ENCODE data around the gene PTMA. TPM values are rescaled to one million over a fixed set of nuclear protein-coding genes. Genes with fewer than 3 reads are reported as not detected.

The PTMA gene
- total RNA-seq, 1 experiment from 2014 or later: 2,752 TPM

DNA sequence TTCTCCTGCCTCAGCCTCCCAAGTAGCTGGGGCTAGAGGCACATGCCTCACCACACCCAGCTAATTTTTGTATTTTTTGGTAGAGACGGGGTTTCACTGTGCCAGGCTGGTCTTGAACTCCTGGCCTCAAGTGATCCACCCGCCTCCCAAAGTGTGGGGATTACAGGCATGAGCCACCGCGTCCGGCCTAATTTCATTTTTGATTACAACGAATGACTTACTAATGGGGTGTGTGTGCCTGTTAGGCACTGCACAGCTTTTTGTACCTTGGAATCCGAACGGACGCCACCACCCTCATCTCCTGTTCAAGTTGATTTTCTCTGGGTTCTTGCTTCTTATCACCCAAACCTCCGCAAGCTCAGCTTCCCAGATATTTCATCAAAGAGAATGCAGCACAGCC is 17.2 kb downstream of the PTMA start:
- H3K9ac ChIP-seq (ENCODE audit: low read length): no peak overlapping the region
- no peak overlapping the region for H2AFZ ChIP-seq (ENCODE audit: low read depth, low read length, poor library complexity, severe bottlenecking)
- no peaks in the 10 kb centered on the region for H4K20me1 ChIP-seq (ENCODE audit: insufficient read depth)
- H3K9me2 ChIP-seq (ENCODE audit: insufficient read depth): no peaks in the 10 kb centered on the region
- no peak for DNase-seq (ENCODE audit: low read depth, low spot score)
- no peak for ATAC-seq
- no peak overlapping the region for H3K27ac ChIP-seq (ENCODE audit: low read depth, low read length)
- BruUV-seq (replicated peaks): no TSS peak
- no peak overlapping the region for H3K4me3 ChIP-seq (replicated peaks in 1 of 2; ENCODE audit: low read depth in 1 of 2, low read length in 2 of 2)
- intact Hi-C loops (cut with micrococcal nuclease): no loop called here
- H3K27me3 ChIP-seq (ENCODE audit: insufficient read depth, low read length): no peaks in the 10 kb centered on the region
- H3K4me1 ChIP-seq (ENCODE audit: control insufficient read depth in 1 of 2, insufficient read depth in 2 of 2, low read length in 2 of 2): peaks cover 0 to 7% of the 10 kb centered on the region in 2 experiments; a peak in 1 of 4 replicates
- no peaks in the 10 kb centered on the region for H3K9me3 ChIP-seq (ENCODE audit: control insufficient read depth in 1 of 2, insufficient read depth in 1 of 2, low read depth in 1 of 2, low read length in 2 of 2)
- H3K36me3 ChIP-seq (ENCODE audit: control insufficient read depth in 1 of 2, insufficient read depth in 2 of 2, low read length in 2 of 2): no peaks in the 10 kb centered on the region
- ChIA-PET RAD21 (ENCODE audit: low non-redundant PET in 1 of 2, low total read pairs in 2 of 2, uncharacterized antibody in 2 of 2, unreplicated experiment in 2 of 2) (no interaction called here), POLR2A (no interaction called here), CTCF (interaction anchor here (3.1 kb wide), 1 partner anchor 11 kb away, joined by 28 read pairs; no protein-coding TSS in a partner anchor)
- no peak overlapping the region for H3K4me2 ChIP-seq (ENCODE audit: low read length)
- TF ChIP-seq POLR2AphosphoS5 (IDR thresholded peaks at IDR 0.05; ENCODE audit: low read depth, low read length): no peak
- no peaks in the 10 kb centered on the region for H3K79me2 ChIP-seq (ENCODE audit: insufficient read depth, low read length)

- no peaks in the 10 kb centered on the region for H3K36me3 ChIP-seq (ENCODE audit: control insufficient read depth in 1 of 2, insufficient read depth in 2 of 2, low read length in 2 of 2)
- no peak overlapping the region for H2AFZ ChIP-seq (ENCODE audit: low read depth, low read length, poor library complexity, severe bottlenecking)
- BruUV-seq (replicated peaks): no TSS peak
- no peak overlapping the region for H3K9ac ChIP-seq (ENCODE audit: low read length)
- intact Hi-C loops (cut with micrococcal nuclease): no loop called here
- H4K20me1 ChIP-seq (ENCODE audit: insufficient read depth): no peaks in the 10 kb centered on the region
- ATAC-seq (no peak), DNase-seq (ENCODE audit: low read depth, low spot score) (no peak)
- H3K9me3 ChIP-seq (ENCODE audit: control insufficient read depth in 1 of 2, insufficient read depth in 1 of 2, low read depth in 1 of 2, low read length in 2 of 2): no peaks in the 10 kb centered on the region
- H3K4me2 ChIP-seq (ENCODE audit: low read length): no peak overlapping the region
- H3K27me3 ChIP-seq (ENCODE audit: insufficient read depth, low read length): no peaks in the 10 kb centered on the region
- H3K9me2 ChIP-seq (ENCODE audit: insufficient read depth): no peaks in the 10 kb centered on the region
- POLR2A ChIA-PET: no interaction called here
- H3K4me1 ChIP-seq (ENCODE audit: control insufficient read depth in 1 of 2, insufficient read depth in 2 of 2, low read length in 2 of 2): peaks cover 0 to 5% of the 10 kb centered on the region in 2 experiments; a peak in 1 of 4 replicates
- H3K4me3 ChIP-seq (replicated peaks in 1 of 2; ENCODE audit: low read depth in 1 of 2, low read length in 2 of 2): no peak overlapping the region
- RAD21 ChIA-PET (ENCODE audit: low non-redundant PET in 1 of 2, low total read pairs in 2 of 2, uncharacterized antibody in 2 of 2, unreplicated experiment in 2 of 2): no interaction called here
- H3K79me2 ChIP-seq (ENCODE audit: insufficient read depth, low read length): no peaks in the 10 kb centered on the region
- CTCF ChIA-PET: interaction anchor here (3.1 kb wide), 1 partner anchor 12 kb away, joined by 28 read pairs; no protein-coding TSS in a partner anchor
- no peak overlapping the region for H3K27ac ChIP-seq (ENCODE audit: low read depth, low read length)
- no peak for TF ChIP-seq CEBPB (IDR thresholded peaks at IDR 0.05; ENCODE audit: low read depth)
- TF ChIP-seq SRF (IDR thresholded peaks at IDR 0.05; ENCODE audit: low read depth): no peak
- no peak for TF ChIP-seq JUND (IDR thresholded peaks at IDR 0.05)
- no peak for TF ChIP-seq REST (IDR thresholded peaks at IDR 0.05; ENCODE audit: low read depth)
- no peak for TF ChIP-seq EZH2phosphoT487 (IDR thresholded peaks at IDR 0.05; ENCODE audit: borderline replicate concordance)
- no peak for TF ChIP-seq POLR2AphosphoS5 (IDR thresholded peaks at IDR 0.05; ENCODE audit: low read depth, low read length)
- TF ChIP-seq SP1 (IDR thresholded peaks at IDR 0.05; ENCODE audit: low read depth): no peak
- TF ChIP-seq ZFX (IDR thresholded peaks at IDR 0.05): no peak
- no peak for TF ChIP-seq TCF7L2 (IDR thresholded peaks at IDR 0.05; ENCODE audit: borderline replicate concordance, extremely low read depth, insufficient read depth, insufficient read length)
- TF ChIP-seq, protein P1, sequence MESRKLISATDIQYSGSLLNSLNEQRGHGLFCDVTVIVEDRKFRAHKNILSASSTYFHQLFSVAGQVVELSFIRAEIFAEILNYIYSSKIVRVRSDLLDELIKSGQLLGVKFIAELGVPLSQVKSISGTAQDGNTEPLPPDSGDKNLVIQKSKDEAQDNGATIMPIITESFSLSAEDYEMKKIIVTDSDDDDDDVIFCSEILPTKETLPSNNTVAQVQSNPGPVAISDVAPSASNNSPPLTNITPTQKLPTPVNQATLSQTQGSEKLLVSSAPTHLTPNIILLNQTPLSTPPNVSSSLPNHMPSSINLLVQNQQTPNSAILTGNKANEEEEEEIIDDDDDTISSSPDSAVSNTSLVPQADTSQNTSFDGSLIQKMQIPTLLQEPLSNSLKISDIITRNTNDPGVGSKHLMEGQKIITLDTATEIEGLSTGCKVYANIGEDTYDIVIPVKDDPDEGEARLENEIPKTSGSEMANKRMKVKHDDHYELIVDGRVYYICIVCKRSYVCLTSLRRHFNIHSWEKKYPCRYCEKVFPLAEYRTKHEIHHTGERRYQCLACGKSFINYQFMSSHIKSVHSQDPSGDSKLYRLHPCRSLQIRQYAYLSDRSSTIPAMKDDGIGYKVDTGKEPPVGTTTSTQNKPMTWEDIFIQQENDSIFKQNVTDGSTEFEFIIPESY (IDR thresholded peaks at IDR 0.05; ENCODE audit: extremely low read depth, insufficient replicate concordance, low read length): no peak
- TF ChIP-seq, protein P2, sequence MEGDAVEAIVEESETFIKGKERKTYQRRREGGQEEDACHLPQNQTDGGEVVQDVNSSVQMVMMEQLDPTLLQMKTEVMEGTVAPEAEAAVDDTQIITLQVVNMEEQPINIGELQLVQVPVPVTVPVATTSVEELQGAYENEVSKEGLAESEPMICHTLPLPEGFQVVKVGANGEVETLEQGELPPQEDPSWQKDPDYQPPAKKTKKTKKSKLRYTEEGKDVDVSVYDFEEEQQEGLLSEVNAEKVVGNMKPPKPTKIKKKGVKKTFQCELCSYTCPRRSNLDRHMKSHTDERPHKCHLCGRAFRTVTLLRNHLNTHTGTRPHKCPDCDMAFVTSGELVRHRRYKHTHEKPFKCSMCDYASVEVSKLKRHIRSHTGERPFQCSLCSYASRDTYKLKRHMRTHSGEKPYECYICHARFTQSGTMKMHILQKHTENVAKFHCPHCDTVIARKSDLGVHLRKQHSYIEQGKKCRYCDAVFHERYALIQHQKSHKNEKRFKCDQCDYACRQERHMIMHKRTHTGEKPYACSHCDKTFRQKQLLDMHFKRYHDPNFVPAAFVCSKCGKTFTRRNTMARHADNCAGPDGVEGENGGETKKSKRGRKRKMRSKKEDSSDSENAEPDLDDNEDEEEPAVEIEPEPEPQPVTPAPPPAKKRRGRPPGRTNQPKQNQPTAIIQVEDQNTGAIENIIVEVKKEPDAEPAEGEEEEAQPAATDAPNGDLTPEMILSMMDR (IDR thresholded peaks at IDR 0.05 in 2 of 3, conservative IDR thresholded peaks at IDR 0.05 in 1 of 3; ENCODE audit: borderline replicate concordance in 1 of 3, insufficient read depth in 1 of 3, low read depth in 2 of 3, low read length in 2 of 3): no peak
- TF ChIP-seq CBX3 (IDR thresholded peaks at IDR 0.05; ENCODE audit: low read depth): no peak
- TF ChIP-seq POLR2A (IDR thresholded peaks at IDR 0.05; ENCODE audit: borderline replicate concordance, extremely low read depth, insufficient read depth, insufficient read length): no peak
- no peak for TF ChIP-seq SIN3A (IDR thresholded peaks at IDR 0.05; ENCODE audit: low read depth)
These were observed 18.0 kb downstream of the PTMA start for GRCh38 chr2:231726276-231726675.
